MCF 10A (cell line): ENCODE data around the gene ARHGEF37. TPM values are rescaled to one million over a fixed set of nuclear protein-coding genes. Genes with fewer than 3 reads are reported as not detected.
A peak's percentile ranks its signal among the peaks of the same experiment; 100 is the strongest.

Experiments used
- BruUV-seq: library from RNA; stranded (reverse); fragments of 400-500 nt; replicated peaks from 2 replicates; lab custom pipeline; 2021; lab: Mats Ljungman, UMichigan
- CTCF ChIA-PET: fragments of 300-600 bp; sonication (Branson Sonifier 250); formaldehyde crosslinking; extraction: SDS; loops from one replicate; lab custom pipeline; 2021; ENCODE audit warnings: antibody characterized with exemption, inconsistent platforms; lab: Yijun Ruan, JAX
- POLR2A ChIA-PET: fragments of 300-600, 350-650 bp; sonication (Branson Sonifier 250); formaldehyde crosslinking; extraction: SDS; loops from one replicate; lab custom pipeline; 2020; ENCODE audit warnings: antibody characterized with exemption, inconsistent platforms; lab: Yijun Ruan, JAX
- DNase-seq: peaks from one replicate; pipeline ENCODE4 v3.0.0-alpha.2; 2018; ENCODE audit not compliant: unreplicated experiment
- H3K27ac Mint-ChIP-seq: one replicate; pipeline ENCODE4 v1.8.0; 2022; ENCODE audit warnings: mild to moderate bottlenecking, low read depth, mixed read lengths; ENCODE audit not compliant: unreplicated experiment
- H3K27me3 Mint-ChIP-seq: one replicate; pipeline ENCODE4 v1.8.0; 2022; ENCODE audit warnings: mixed read lengths; ENCODE audit not compliant: insufficient read depth, unreplicated experiment
- H3K36me3 Mint-ChIP-seq: one replicate; pipeline ENCODE4 v1.8.0; 2022; ENCODE audit warnings: mild to moderate bottlenecking, moderate library complexity, mixed read lengths; ENCODE audit not compliant: insufficient read depth, unreplicated experiment
- H3K4me1 Mint-ChIP-seq: one replicate; pipeline ENCODE4 v1.8.0; 2022; ENCODE audit warnings: mixed read lengths; ENCODE audit not compliant: insufficient read depth, unreplicated experiment
- H3K4me3 Mint-ChIP-seq: one replicate; pipeline ENCODE4 v1.8.0; 2022; ENCODE audit warnings: mild to moderate bottlenecking, moderate library complexity, mixed read lengths; ENCODE audit not compliant: unreplicated experiment
- H3K9me3 Mint-ChIP-seq: one replicate; pipeline ENCODE4 v1.8.0; 2022; ENCODE audit warnings: mixed read lengths; ENCODE audit not compliant: unreplicated experiment
- CTCF ChIP-seq: fragments of 200-600 bp; IDR thresholded peaks from one replicate; pipeline ENCODE4 v1.8.0; 2022; ENCODE audit warnings: antibody characterized with exemption, mild to moderate bottlenecking; ENCODE audit not compliant: unreplicated experiment
- intact Hi-C: fragments of 100-400 bp; cut with micrococcal nuclease; formaldehyde crosslinking; loops from 2 replicates; pipeline ENCODE4 v1.14.1; 2022
- total RNA-seq: library from RNA; stranded (reverse); gene quantifications from 2 replicates; pipeline ENCODE4 v1.2.3, GENCODE V29; 2022

The ARHGEF37 gene
- total RNA-seq, 1 experiment from 2014 or later = 3.9 TPM

GRCh38 chr5:149656576-149657182 is 75.4 kb downstream of the ARHGEF37 start:
- POLR2A ChIA-PET = interaction anchor here (1.0 to 1.4 kb wide), 3 partner anchors 10 to 75 kb away, joined by 3 to 7 read pairs (median 4); no protein-coding TSS in a partner anchor
- no peaks in the 10 kb centered on the region for H3K36me3 Mint-ChIP-seq
- H3K27ac Mint-ChIP-seq = no peak overlapping the region
- peak; percentile 85 for TF ChIP-seq CTCF
- H3K9me3 Mint-ChIP-seq = peaks cover 12% of the 10 kb centered on the region
- DNase-seq = peak; percentile 80
- intact Hi-C loops = loop anchor here (1.0 kb wide), 1 partner anchor 172 kb away; no protein-coding TSS in a partner anchor
- no TSS peak for BruUV-seq
- H3K4me3 Mint-ChIP-seq = no peak overlapping the region
- CTCF ChIA-PET = interaction anchor here (0.6 to 2.3 kb wide), 35 partner anchors 10 to 531 kb away, joined by 3 to 22 read pairs (median 4); no protein-coding TSS in a partner anchor
- H3K27me3 Mint-ChIP-seq = peaks cover 21% of the 10 kb centered on the region
- H3K4me1 Mint-ChIP-seq = no peaks in the 10 kb centered on the region

GRCh38 chr5:149657324-149657723 is 76.0 kb downstream of the ARHGEF37 start:
- peaks cover 21% of the 10 kb centered on the region for H3K27me3 Mint-ChIP-seq
- intact Hi-C loops = no loop called here
- no peaks in the 10 kb centered on the region for H3K4me1 Mint-ChIP-seq
- no peak for DNase-seq
- H3K27ac Mint-ChIP-seq = no peak overlapping the region
- TF ChIP-seq CTCF = no peak
- CTCF ChIA-PET = interaction anchor here (0.6 to 2.3 kb wide), 33 partner anchors 9 to 532 kb away, joined by 3 to 22 read pairs (median 4); no protein-coding TSS in a partner anchor
- POLR2A ChIA-PET = interaction anchor here (1.3 kb wide), 1 partner anchor 9 kb away, joined by 7 read pairs; no protein-coding TSS in a partner anchor
- peaks cover 12% of the 10 kb centered on the region for H3K9me3 Mint-ChIP-seq
- H3K36me3 Mint-ChIP-seq = no peaks in the 10 kb centered on the region
- no TSS peak for BruUV-seq
- H3K4me3 Mint-ChIP-seq = no peak overlapping the region

GRCh38 chr5:149658299-149658698 is 77.0 kb downstream of the ARHGEF37 start:
- no TSS peak for BruUV-seq
- no peaks in the 10 kb centered on the region for H3K36me3 Mint-ChIP-seq
- H3K27ac Mint-ChIP-seq = no peak overlapping the region
- peaks cover 12% of the 10 kb centered on the region for H3K9me3 Mint-ChIP-seq
- no peak overlapping the region for H3K4me3 Mint-ChIP-seq
- ChIA-PET CTCF (interaction anchor here (1.4 to 2.3 kb wide), 3 partner anchors 171 to 179 kb away, joined by 3 to 10 read pairs (median 5); no protein-coding TSS in a partner anchor), POLR2A (no interaction called here)
- H3K4me1 Mint-ChIP-seq = no peaks in the 10 kb centered on the region
- no peak for TF ChIP-seq CTCF
- DNase-seq = no peak
- intact Hi-C loops = no loop called here
- H3K27me3 Mint-ChIP-seq = peaks cover 21% of the 10 kb centered on the region

GRCh38 chr5:149664083-149664482 is 82.8 kb downstream of the ARHGEF37 start:
- Mint-ChIP-seq H3K4me3 (no peak overlapping the region), H3K27ac (no peak overlapping the region), H3K36me3 (no peaks in the 10 kb centered on the region), H3K9me3 (peaks cover 7% of the 10 kb centered on the region), H3K4me1 (peaks cover 8% of the 10 kb centered on the region), H3K27me3 (no peaks in the 10 kb centered on the region)
- intact Hi-C loops = no loop called here
- BruUV-seq = no TSS peak
- ChIA-PET POLR2A (interaction anchor here (0.7 to 1.1 kb wide), 2 partner anchors 66 to 128 kb away, joined by 3 read pairs; partner anchors contain the start of gene PPARGC1B), CTCF (interaction anchor here (0.6 to 4.5 kb wide), 10 partner anchors 8 to 462 kb away, joined by 3 to 22 read pairs (median 4); no protein-coding TSS in a partner anchor)
- no peak for TF ChIP-seq CTCF
- no peak for DNase-seq
